Thyroid gland (tissue), 4 donors: ENCODE data around the gene MBIP.

Source experiments
- POLR2A ChIP-seq, 2 donors: fragments of 450-650 bp; IDR thresholded peaks; one replicate each; pipeline ENCODE4 v1.6.1; 2017; ENCODE audit warnings: antibody characterized with exemption in 2 of 2, mild to moderate bottlenecking in 2 of 2, moderate library complexity in 1 of 2
- TF ChIP-seq, protein P1 (sequence below), 6 experiments: fragments of 200-600 bp in 3 of 6; fragments of 450-650 bp in 3 of 6; sonication (generic) in 3 of 6; IDR thresholded peaks; one replicate each; pipeline ENCODE4 v1.5.1; 2016 to 2019; ENCODE audit warnings: antibody characterized with exemption in 6 of 6, mild to moderate bottlenecking in 2 of 6, inconsistent platforms in 1 of 6, moderate library complexity in 1 of 6

DNA sequence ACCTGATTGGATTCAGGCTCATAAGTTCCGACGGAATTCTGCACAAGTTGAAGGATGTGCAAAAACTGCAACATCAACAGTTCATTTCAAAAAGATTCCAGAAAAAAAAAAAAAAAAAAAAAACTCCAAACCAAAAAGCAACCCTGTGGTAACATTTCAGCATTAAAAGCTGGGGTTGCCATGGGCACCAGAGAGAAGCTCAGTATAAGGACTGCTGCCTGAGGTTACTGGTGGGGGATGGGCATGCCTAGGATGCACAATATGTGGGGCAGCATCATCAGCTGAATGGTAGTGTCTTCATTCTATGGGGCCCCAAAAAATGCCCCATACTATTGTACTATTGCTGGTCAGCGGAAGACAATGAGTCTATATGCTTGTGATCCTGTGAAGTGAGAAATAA, 44.7 kb downstream of the MBIP start:
- TF ChIP-seq, protein P1, sequence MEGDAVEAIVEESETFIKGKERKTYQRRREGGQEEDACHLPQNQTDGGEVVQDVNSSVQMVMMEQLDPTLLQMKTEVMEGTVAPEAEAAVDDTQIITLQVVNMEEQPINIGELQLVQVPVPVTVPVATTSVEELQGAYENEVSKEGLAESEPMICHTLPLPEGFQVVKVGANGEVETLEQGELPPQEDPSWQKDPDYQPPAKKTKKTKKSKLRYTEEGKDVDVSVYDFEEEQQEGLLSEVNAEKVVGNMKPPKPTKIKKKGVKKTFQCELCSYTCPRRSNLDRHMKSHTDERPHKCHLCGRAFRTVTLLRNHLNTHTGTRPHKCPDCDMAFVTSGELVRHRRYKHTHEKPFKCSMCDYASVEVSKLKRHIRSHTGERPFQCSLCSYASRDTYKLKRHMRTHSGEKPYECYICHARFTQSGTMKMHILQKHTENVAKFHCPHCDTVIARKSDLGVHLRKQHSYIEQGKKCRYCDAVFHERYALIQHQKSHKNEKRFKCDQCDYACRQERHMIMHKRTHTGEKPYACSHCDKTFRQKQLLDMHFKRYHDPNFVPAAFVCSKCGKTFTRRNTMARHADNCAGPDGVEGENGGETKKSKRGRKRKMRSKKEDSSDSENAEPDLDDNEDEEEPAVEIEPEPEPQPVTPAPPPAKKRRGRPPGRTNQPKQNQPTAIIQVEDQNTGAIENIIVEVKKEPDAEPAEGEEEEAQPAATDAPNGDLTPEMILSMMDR (IDR thresholded peaks at IDR 0.05): no peak
- TF ChIP-seq POLR2A (IDR thresholded peaks at IDR 0.05): no peak
